ENCODE results near the gene EXOSC7.
"Not testable (repeated sequence)": the region's sequence is repeated elsewhere in the genome, so short reads cannot be mapped to it uniquely, and the experiment has no call there.

Gene EXOSC7

GRCh38 chr3:44976002-44976815, at the start of gene EXOSC7, which contains the start of gene ZDHHC3:
EXOSC7 (plus strand) TSS chr3:44976244; CDS start chr3:44976278, 34 bp downstream.
ZDHHC3 (minus strand) TSS chr3:44976174; CDS start chr3:44959436, 16,738 bp downstream.
- peak; percentile 85 for DNase-seq

GRCh38 chr3:44926921-44927320, 49.1 kb upstream of the EXOSC7 start:
- DNase-seq = peak; percentile 34

- DNase-seq = no peak
These were observed 48.7 kb upstream of the EXOSC7 start for GRCh38 chr3:44927371-44927770.

- DNase-seq = no peak
These were observed 46.3 kb upstream of the EXOSC7 start for GRCh38 chr3:44929782-44930181.

- no peak for DNase-seq
These were observed 45.1 kb upstream of the EXOSC7 start for GRCh38 chr3:44930911-44931310.

GRCh38 chr3:44931791-44932190, 44.3 kb upstream of the EXOSC7 start:
- no peak for DNase-seq

GRCh38 chr3:44932271-44932670, 43.8 kb upstream of the EXOSC7 start:
- no peak for DNase-seq

- no peak for DNase-seq
These were observed 42.8 kb upstream of the EXOSC7 start for GRCh38 chr3:44932986-44933944.

- no peak for DNase-seq
These were observed 36.4 kb upstream of the EXOSC7 start for GRCh38 chr3:44939581-44940036.

GRCh38 chr3:44942202-44942921, 33.7 kb upstream of the EXOSC7 start:
- no peak for DNase-seq

GRCh38 chr3:44948239-44948638, 27.8 kb upstream of the EXOSC7 start:
- no peak for DNase-seq

- DNase-seq = not testable (repeated sequence)
These were observed 26.3 kb upstream of the EXOSC7 start for GRCh38 chr3:44949770-44950169.

- DNase-seq = no peak
These were observed 25.7 kb upstream of the EXOSC7 start for GRCh38 chr3:44950275-44950734.

- DNase-seq = no peak
These were observed 23.4 kb upstream of the EXOSC7 start for GRCh38 chr3:44952689-44953088.

GRCh38 chr3:44954304-44954703, 21.7 kb upstream of the EXOSC7 start:
- DNase-seq = no peak

GRCh38 chr3:44954962-44955361, 21.1 kb upstream of the EXOSC7 start:
- peak; percentile 68 for DNase-seq

GRCh38 chr3:44955917-44956316, 20.1 kb upstream of the EXOSC7 start:
- no peak for DNase-seq

- DNase-seq = no peak
These were observed 18.1 kb upstream of the EXOSC7 start for GRCh38 chr3:44957986-44958385.

- no peak for DNase-seq
These were observed 17.7 kb upstream of the EXOSC7 start for GRCh38 chr3:44958386-44958785.

- no peak for DNase-seq
These were observed 15.5 kb upstream of the EXOSC7 start for GRCh38 chr3:44960387-44961026.

- DNase-seq = peak; percentile 16
These were observed 14.2 kb upstream of the EXOSC7 start for GRCh38 chr3:44961888-44962287.

Data from OCI-M1 (cell line).